NCI-H345 treated with DMSO at 0.1 percent for 48 hours (cell line): ENCODE data around the gene AOC2.

Source experiments
- DNase-seq: peaks from one replicate; lab custom pipeline; 2025; ENCODE audit not compliant: unreplicated experiment; lab: John Stamatoyannopoulos, UW

Gene AOC2

GRCh38 chr17:42844271-42844670, at the start of gene AOC2:
AOC2 (plus strand) TSS chr17:42844580; CDS start chr17:42844627, 47 bp downstream.
- no peak for DNase-seq

- no peak for DNase-seq
These were observed 49.3 kb upstream of the AOC2 start for GRCh38 chr17:42795061-42795460.

GRCh38 chr17:42795465-42795864, 48.9 kb upstream of the AOC2 start:
- no peak for DNase-seq

- DNase-seq: no peak
These were observed 48.2 kb upstream of the AOC2 start for GRCh38 chr17:42796066-42796758.

- no peak for DNase-seq
These were observed 47.0 kb upstream of the AOC2 start for GRCh38 chr17:42797067-42798007.

GRCh38 chr17:42798011-42798382, 46.4 kb upstream of the AOC2 start:
- DNase-seq: no peak

- DNase-seq: peak; percentile 75
These were observed 45.7 kb upstream of the AOC2 start, which contains the start of the genes CNTD1 and COA3 for GRCh38 chr17:42798383-42799380. CNTD1 (plus strand) TSS chr17:42798861; CDS start chr17:42799068, 207 bp downstream. COA3 (minus strand) TSS chr17:42798704; CDS start chr17:42798681, 23 bp downstream.

GRCh38 chr17:42803074-42803883, 41.1 kb upstream of the AOC2 start:
- DNase-seq: no peak

- DNase-seq: no peak
These were observed 39.4 kb upstream of the AOC2 start for GRCh38 chr17:42804918-42805367.

- no peak for DNase-seq
These were observed 38.1 kb upstream of the AOC2 start for GRCh38 chr17:42806249-42806648.

GRCh38 chr17:42809250-42809649, 35.1 kb upstream of the AOC2 start:
- no peak for DNase-seq

- no peak for DNase-seq
These were observed 29.6 kb upstream of the AOC2 start for GRCh38 chr17:42814633-42815399.

GRCh38 chr17:42817866-42818265, 26.5 kb upstream of the AOC2 start:
- no peak for DNase-seq

GRCh38 chr17:42818379-42818778, 26.0 kb upstream of the AOC2 start:
- no peak for DNase-seq

GRCh38 chr17:42819939-42820535, 24.3 kb upstream of the AOC2 start:
- peak; percentile 21 for DNase-seq

- DNase-seq: no peak
These were observed 23.2 kb upstream of the AOC2 start for GRCh38 chr17:42821176-42821575.

GRCh38 chr17:42827472-42827871, 16.9 kb upstream of the AOC2 start:
- DNase-seq: no peak

- no peak for DNase-seq
These were observed 13.4 kb upstream of the AOC2 start for GRCh38 chr17:42830971-42831370.
